Activated naive CD8-positive, alpha-beta T cell (primary cell): Measurements from ENCODE around the gene C2orf69.

Source experiments
- H3K27ac Mint-ChIP-seq: one replicate; pipeline ENCODE4 v1.8.0; 2021; ENCODE audit warnings: mixed read lengths
- H3K27me3 Mint-ChIP-seq: one replicate; pipeline ENCODE4 v1.8.0; 2021; ENCODE audit warnings: mixed read lengths
- H3K36me3 Mint-ChIP-seq: one replicate; pipeline ENCODE4 v1.8.0; 2021; ENCODE audit warnings: mixed read lengths
- H3K4me1 Mint-ChIP-seq: one replicate; pipeline ENCODE4 v1.8.0; 2021; ENCODE audit warnings: low read depth, mixed read lengths
- H3K4me3 Mint-ChIP-seq: one replicate; pipeline ENCODE4 v1.8.0; 2021; ENCODE audit warnings: mild to moderate bottlenecking, mixed read lengths
- H3K9me3 Mint-ChIP-seq: one replicate; pipeline ENCODE4 v1.8.0; 2021; ENCODE audit warnings: low read depth, mixed read lengths

Gene C2orf69

GRCh38 chr2:199972088-199972626 lies 61.1 kb downstream of the C2orf69 start:
- Mint-ChIP-seq H3K27ac (no peak overlapping the region), H3K4me3 (no peak overlapping the region), H3K36me3 (peaks cover 9% of the 10 kb centered on the region), H3K27me3 (no peaks in the 10 kb centered on the region), H3K4me1 (no peaks in the 10 kb centered on the region), H3K9me3 (peaks cover 5% of the 10 kb centered on the region)

- peaks cover 5% of the 10 kb centered on the region for H3K9me3 Mint-ChIP-seq
- H3K4me1 Mint-ChIP-seq: peaks cover 4% of the 10 kb centered on the region
- peaks cover 9% of the 10 kb centered on the region for H3K36me3 Mint-ChIP-seq
- H3K27me3 Mint-ChIP-seq: no peaks in the 10 kb centered on the region
- no peak overlapping the region for H3K4me3 Mint-ChIP-seq
- H3K27ac Mint-ChIP-seq: no peak overlapping the region
Observed at GRCh38 chr2:199973703-199974102, 62.6 kb downstream of the C2orf69 start.

GRCh38 chr2:199975273-199975895 lies 64.3 kb downstream of the C2orf69 start:
- H3K9me3 Mint-ChIP-seq: peaks cover 5% of the 10 kb centered on the region
- H3K27ac Mint-ChIP-seq: no peak overlapping the region
- no peaks in the 10 kb centered on the region for H3K27me3 Mint-ChIP-seq
- peaks cover 8% of the 10 kb centered on the region for H3K4me1 Mint-ChIP-seq
- peaks cover 9% of the 10 kb centered on the region for H3K36me3 Mint-ChIP-seq
- H3K4me3 Mint-ChIP-seq: no peak overlapping the region
